MM.1S (cell line): ENCODE measurements around the gene HYKK.

ENCODE experiments used
- DNase-seq: peaks from one replicate; pipeline ENCODE4 v3.0.0-alpha.2; 2015
- H2AFZ ChIP-seq: fragments of 300-600 bp; sonication (generic); 2 replicates; pipeline ENCODE4 v1.6.0; 2016; ENCODE audit warnings: antibody characterized with exemption, low read length
- H3F3A ChIP-seq: fragments of 300-600 bp; sonication (generic); 2 replicates; pipeline ENCODE4 v1.6.1; 2016; ENCODE audit warnings: mild to moderate bottlenecking, antibody characterized with exemption, low read length, moderate library complexity, mixed read lengths; ENCODE audit not compliant: insufficient read depth
- H3K27ac ChIP-seq: fragments of 300-600 bp; sonication (generic); 2 replicates; pipeline ENCODE4 v1.5.1; 2016; ENCODE audit warnings: mild to moderate bottlenecking, low read length
- H3K27me3 ChIP-seq: fragments of 300-600 bp; sonication (generic); replicated peaks from 2 replicates; pipeline ENCODE4 v1.6.0; 2016; ENCODE audit warnings: low read length; ENCODE audit not compliant: insufficient read depth
- H3K36me3 ChIP-seq: fragments of 300-600 bp; sonication (generic); replicated peaks from 2 replicates; pipeline ENCODE4 v1.6.1; 2016; ENCODE audit warnings: mild to moderate bottlenecking, low read length, mixed read lengths; ENCODE audit not compliant: insufficient read depth
- H3K4me1 ChIP-seq: fragments of 300-600 bp; sonication (generic); 2 replicates; pipeline ENCODE4 v1.6.1; 2016; ENCODE audit warnings: low read length, mixed read lengths
- H3K4me2 ChIP-seq: fragments of 300-600 bp; sonication (generic); 2 replicates; pipeline ENCODE4 v1.6.0; 2016; ENCODE audit warnings: low read depth, low read length
- H3K4me3 ChIP-seq: fragments of 300-600 bp; sonication (generic); 2 replicates; pipeline ENCODE4 v1.5.1; 2016; ENCODE audit warnings: low read length, mixed read lengths
- H3K79me2 ChIP-seq: fragments of 300-600 bp; sonication (generic); 2 replicates; pipeline ENCODE4 v1.6.1; 2016; ENCODE audit warnings: mixed run types, low read length, mixed read lengths
- H3K9ac ChIP-seq: fragments of 300-600 bp; sonication (generic); 2 replicates; pipeline ENCODE4 v1.6.1; 2016; ENCODE audit warnings: low read length, mixed read lengths
- H3K9me2 ChIP-seq: fragments of 300-600 bp; sonication (generic); replicated peaks from 2 replicates; pipeline ENCODE4 v1.6.1; 2016; ENCODE audit warnings: mild to moderate bottlenecking, low read length, mixed read lengths; ENCODE audit not compliant: insufficient read depth
- H3K9me3 ChIP-seq: fragments of 300-600 bp; sonication (generic); replicated peaks from 2 replicates; pipeline ENCODE4 v1.6.1; 2016; ENCODE audit warnings: mild to moderate bottlenecking, low read length, mixed read lengths; ENCODE audit not compliant: insufficient read depth
- H4K20me1 ChIP-seq: fragments of 300-600 bp; sonication (generic); 2 replicates; pipeline ENCODE4 v1.6.1; 2016; ENCODE audit warnings: mild to moderate bottlenecking, low read length, moderate library complexity, mixed read lengths; ENCODE audit not compliant: insufficient read depth
- CTCF ChIP-seq: fragments of 300-600 bp; sonication (generic); IDR thresholded peaks from 2 replicates; pipeline ENCODE4 v1.5.1; 2016; ENCODE audit warnings: antibody characterized with exemption, low read length, mixed read lengths
- EZH2 ChIP-seq: fragments of 300-600 bp; sonication (generic); optimal IDR thresholded peaks from 2 replicates; pipeline ENCODE3; 2017; ENCODE audit warnings: low read depth, mild to moderate bottlenecking, antibody characterized with exemption, low read length, mixed read lengths
- EZH2phosphoT487 ChIP-seq: fragments of 300-600 bp; sonication (generic); IDR thresholded peaks from 2 replicates; pipeline ENCODE4 v1.6.1; 2018; ENCODE audit warnings: antibody characterized with exemption, low read length

HYKK gene

GRCh38 chr15:78540141-78540870 is 32.9 kb downstream of the HYKK start, which contains the start of gene PSMA4:
Gene PSMA4, plus strand, starts transcription at chr15:78540444. Its CDS starts 1,484 bp downstream, at chr15:78541928.
- Histone ChIP-seq H3K9ac (peak within 1 kb of the TSS; percentile 94), H3K4me1 (peaks cover 19% of the 10 kb centered on the region), H3K4me2 (peak within 1 kb of the TSS; percentile 73), H3K36me3 (peaks cover 16% of the 10 kb centered on the region; the same call in 1 of the 2 replicates), H3F3A (peaks cover 26% of the 10 kb centered on the region), H3K9me2 (no peaks in the 10 kb centered on the region), H3K9me3 (no peaks in the 10 kb centered on the region), H4K20me1 (no peaks in the 10 kb centered on the region), H3K27me3 (no peaks in the 10 kb centered on the region), H3K79me2 (peaks cover 46% of the 10 kb centered on the region), H2AFZ (peak within 1 kb of the TSS; percentile 80), H3K27ac (peak within 1 kb of the TSS; percentile 91), H3K4me3 (peak within 1 kb of the TSS; percentile 90)
- DNase-seq = peak; percentile 95
- TF ChIP-seq CTCF (0 out of 2 replicates have a peak, but pooled peaks have one; percentile 6), EZH2phosphoT487 (no peak)

DNA sequence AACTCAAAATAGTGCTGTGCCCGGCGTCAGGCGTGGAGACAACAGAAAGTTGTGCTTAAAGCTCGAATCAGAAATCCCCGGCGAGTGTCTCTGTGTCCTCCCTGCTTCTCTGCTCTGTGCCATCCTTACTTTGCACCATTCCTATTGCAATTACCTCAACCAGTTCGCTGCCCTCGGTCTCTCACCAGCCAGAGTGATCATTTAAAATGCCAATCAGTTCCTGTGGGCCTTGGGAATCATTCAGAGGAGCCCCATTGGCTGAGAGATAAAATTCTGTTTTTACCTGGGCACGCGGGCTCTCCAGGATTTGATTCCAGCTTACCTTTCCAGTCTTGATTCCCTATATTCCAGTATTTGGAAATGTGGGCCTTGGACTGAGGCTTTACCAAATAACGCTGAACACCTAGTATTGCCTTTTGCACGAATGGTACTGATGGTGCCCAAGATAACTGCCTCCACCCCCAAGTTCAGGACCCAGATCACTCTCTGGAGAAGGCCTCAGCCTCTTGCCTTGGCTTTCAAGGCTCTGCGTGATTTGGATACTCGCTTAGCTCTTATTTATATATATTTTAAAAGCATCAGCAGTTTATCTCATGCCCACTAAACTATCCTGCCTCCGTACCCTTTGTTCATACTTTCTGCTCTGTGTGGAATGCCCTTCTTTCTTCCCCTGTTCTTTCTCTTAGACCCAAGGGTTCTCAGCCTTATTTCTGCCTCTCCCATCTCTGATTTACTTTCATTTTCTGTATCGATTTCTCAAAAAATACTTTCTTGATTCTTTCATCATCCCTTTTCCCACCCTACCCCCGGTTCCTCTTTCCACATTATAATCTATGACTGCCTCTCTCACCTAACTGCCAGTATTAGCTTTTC is 33.7 kb downstream of the HYKK start:
- H3K4me1 ChIP-seq = peaks cover 16% of the 10 kb centered on the region
- H3K36me3 ChIP-seq = peaks cover 23% of the 10 kb centered on the region; the same call in 1 of the 2 replicates
- no peaks in the 10 kb centered on the region for H3K27me3 ChIP-seq
- TF ChIP-seq EZH2 (no peak), EZH2phosphoT487 (no peak), CTCF (no peak)
- no peaks in the 10 kb centered on the region for H4K20me1 ChIP-seq
- peak overlapping the region; percentile 91 for H3K27ac ChIP-seq
- H3K9ac ChIP-seq = peak overlapping the region; percentile 94
- peaks cover 54% of the 10 kb centered on the region for H3K79me2 ChIP-seq
- no peaks in the 10 kb centered on the region for H3K9me2 ChIP-seq
- peak overlapping the region; percentile 80 for H2AFZ ChIP-seq
- no peaks in the 10 kb centered on the region for H3K9me3 ChIP-seq
- peaks cover 29% of the 10 kb centered on the region for H3F3A ChIP-seq
- H3K4me2 ChIP-seq = peak overlapping the region; percentile 73
- DNase-seq = no peak
- H3K4me3 ChIP-seq = peak overlapping the region; percentile 90

DNA sequence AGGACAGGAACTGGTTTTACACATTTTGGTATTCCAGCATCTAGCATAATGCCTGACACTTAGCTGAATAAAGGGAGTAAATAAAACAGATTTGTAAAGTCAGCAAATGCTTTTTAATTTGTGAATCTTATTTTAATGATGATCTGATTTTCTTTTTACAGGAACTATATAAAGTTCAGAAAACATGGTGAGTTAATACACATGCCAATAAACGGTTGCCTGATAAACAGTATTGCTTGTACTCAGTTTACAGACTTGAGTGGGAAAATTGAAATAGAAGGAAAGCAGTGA is 34.3 kb downstream of the HYKK start:
- Histone ChIP-seq H3K9me3 (no peaks in the 10 kb centered on the region), H3K27ac (peak overlapping the region; percentile 91; the same call in 1 of the 2 replicates), H3F3A (peaks cover 29% of the 10 kb centered on the region), H3K9me2 (no peaks in the 10 kb centered on the region), H3K4me2 (peak overlapping the region; percentile 73), H2AFZ (no peak overlapping the region), H3K36me3 (peaks cover 23% of the 10 kb centered on the region; the same call in 1 of the 2 replicates), H4K20me1 (no peaks in the 10 kb centered on the region), H3K27me3 (no peaks in the 10 kb centered on the region), H3K79me2 (peaks cover 55% of the 10 kb centered on the region), H3K4me1 (peaks cover 11% of the 10 kb centered on the region), H3K9ac (peak overlapping the region; percentile 94; the same call in 1 of the 2 replicates), H3K4me3 (peak overlapping the region; percentile 90)
- TF ChIP-seq EZH2phosphoT487 (no peak), CTCF (no peak), EZH2 (no peak)
- no peak for DNase-seq
